HEK293 (cell line): ENCODE measurements around the gene NOTCH3.

Experiments used
- ZNF184 ChIP-seq: fragments of 450-650 bp; IDR thresholded peaks from 2 replicates; pipeline ENCODE4 v1.5.1; 2018; ENCODE audit warnings: missing biosample characterization, mild to moderate bottlenecking, missing genetic modification characterization
- TF ChIP-seq, protein P1 (sequence below): fragments of 450-650 bp; formaldehyde crosslinking; IDR thresholded peaks from 2 replicates; pipeline ENCODE4 v1.5.1; 2016; ENCODE audit warnings: missing biosample characterization, missing genetic modification characterization
- TF ChIP-seq, protein P2 (sequence below): fragments of 450-650 bp; formaldehyde crosslinking; IDR thresholded peaks from 2 replicates; pipeline ENCODE4 v1.5.1; 2016; ENCODE audit warnings: missing biosample characterization, missing genetic modification characterization
- TF ChIP-seq, protein P3 (sequence below): fragments of 450-650 bp; formaldehyde crosslinking; IDR thresholded peaks from 2 replicates; pipeline ENCODE4 v1.5.1; 2016; ENCODE audit warnings: missing biosample characterization, missing genetic modification characterization

DNA sequence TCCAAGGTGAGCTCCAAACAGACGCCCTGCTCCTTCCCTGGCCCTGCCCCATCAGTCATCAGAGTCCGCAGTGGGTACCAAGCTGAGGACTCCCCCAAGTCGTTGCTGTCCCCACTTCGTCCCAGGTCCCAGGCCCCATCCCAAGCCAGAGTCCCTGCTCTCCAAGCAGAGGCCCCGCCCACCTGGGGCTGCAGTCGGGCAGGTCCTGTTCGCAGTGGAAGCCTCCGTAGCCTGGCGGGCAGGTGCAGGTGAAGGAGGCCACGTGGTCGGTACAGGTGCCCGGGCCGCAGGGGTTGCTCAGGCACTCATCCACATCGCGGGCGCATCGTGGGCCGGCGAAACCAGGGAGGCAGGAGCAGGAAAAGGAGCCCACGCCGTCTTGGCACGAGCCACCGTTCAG is 19.4 kb downstream of the NOTCH3 start:
- TF ChIP-seq, protein P1, sequence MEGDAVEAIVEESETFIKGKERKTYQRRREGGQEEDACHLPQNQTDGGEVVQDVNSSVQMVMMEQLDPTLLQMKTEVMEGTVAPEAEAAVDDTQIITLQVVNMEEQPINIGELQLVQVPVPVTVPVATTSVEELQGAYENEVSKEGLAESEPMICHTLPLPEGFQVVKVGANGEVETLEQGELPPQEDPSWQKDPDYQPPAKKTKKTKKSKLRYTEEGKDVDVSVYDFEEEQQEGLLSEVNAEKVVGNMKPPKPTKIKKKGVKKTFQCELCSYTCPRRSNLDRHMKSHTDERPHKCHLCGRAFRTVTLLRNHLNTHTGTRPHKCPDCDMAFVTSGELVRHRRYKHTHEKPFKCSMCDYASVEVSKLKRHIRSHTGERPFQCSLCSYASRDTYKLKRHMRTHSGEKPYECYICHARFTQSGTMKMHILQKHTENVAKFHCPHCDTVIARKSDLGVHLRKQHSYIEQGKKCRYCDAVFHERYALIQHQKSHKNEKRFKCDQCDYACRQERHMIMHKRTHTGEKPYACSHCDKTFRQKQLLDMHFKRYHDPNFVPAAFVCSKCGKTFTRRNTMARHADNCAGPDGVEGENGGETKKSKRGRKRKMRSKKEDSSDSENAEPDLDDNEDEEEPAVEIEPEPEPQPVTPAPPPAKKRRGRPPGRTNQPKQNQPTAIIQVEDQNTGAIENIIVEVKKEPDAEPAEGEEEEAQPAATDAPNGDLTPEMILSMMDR (tag by site-specific recombination): no peak
- TF ChIP-seq, protein P2, sequence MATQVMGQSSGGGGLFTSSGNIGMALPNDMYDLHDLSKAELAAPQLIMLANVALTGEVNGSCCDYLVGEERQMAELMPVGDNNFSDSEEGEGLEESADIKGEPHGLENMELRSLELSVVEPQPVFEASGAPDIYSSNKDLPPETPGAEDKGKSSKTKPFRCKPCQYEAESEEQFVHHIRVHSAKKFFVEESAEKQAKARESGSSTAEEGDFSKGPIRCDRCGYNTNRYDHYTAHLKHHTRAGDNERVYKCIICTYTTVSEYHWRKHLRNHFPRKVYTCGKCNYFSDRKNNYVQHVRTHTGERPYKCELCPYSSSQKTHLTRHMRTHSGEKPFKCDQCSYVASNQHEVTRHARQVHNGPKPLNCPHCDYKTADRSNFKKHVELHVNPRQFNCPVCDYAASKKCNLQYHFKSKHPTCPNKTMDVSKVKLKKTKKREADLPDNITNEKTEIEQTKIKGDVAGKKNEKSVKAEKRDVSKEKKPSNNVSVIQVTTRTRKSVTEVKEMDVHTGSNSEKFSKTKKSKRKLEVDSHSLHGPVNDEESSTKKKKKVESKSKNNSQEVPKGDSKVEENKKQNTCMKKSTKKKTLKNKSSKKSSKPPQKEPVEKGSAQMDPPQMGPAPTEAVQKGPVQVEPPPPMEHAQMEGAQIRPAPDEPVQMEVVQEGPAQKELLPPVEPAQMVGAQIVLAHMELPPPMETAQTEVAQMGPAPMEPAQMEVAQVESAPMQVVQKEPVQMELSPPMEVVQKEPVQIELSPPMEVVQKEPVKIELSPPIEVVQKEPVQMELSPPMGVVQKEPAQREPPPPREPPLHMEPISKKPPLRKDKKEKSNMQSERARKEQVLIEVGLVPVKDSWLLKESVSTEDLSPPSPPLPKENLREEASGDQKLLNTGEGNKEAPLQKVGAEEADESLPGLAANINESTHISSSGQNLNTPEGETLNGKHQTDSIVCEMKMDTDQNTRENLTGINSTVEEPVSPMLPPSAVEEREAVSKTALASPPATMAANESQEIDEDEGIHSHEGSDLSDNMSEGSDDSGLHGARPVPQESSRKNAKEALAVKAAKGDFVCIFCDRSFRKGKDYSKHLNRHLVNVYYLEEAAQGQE (tag by site-specific recombination): no peak
- TF ChIP-seq ZNF184 (tag by site-specific recombination): no peak
- TF ChIP-seq, protein P3, sequence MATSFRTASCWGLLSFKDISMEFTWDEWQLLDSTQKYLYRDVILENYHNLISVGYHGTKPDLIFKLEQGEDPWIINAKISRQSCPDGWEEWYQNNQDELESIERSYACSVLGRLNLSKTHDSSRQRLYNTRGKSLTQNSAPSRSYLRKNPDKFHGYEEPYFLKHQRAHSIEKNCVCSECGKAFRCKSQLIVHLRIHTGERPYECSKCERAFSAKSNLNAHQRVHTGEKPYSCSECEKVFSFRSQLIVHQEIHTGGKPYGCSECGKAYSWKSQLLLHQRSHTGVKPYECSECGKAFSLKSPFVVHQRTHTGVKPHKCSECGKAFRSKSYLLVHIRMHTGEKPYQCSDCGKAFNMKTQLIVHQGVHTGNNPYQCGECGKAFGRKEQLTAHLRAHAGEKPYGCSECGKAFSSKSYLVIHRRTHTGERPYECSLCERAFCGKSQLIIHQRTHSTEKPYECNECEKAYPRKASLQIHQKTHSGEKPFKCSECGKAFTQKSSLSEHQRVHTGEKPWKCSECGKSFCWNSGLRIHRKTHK: no peak
